Activated T-helper 9 cell treated with anti-CD3 and anti-CD28 coated beads, Interleukin-2, amount 50 U/mL, for 16 hours (primary cell): ENCODE results near the gene MX2.
"Not testable (repeated sequence)": the region's sequence is repeated elsewhere in the genome, so short reads cannot be mapped to it uniquely, and the experiment has no call there.

Experiments used
- DNase-seq: peaks from one replicate; pipeline ENCODE4 v3.0.0-alpha.2; 2020; ENCODE audit warnings: low read depth

The MX2 gene

DNA sequence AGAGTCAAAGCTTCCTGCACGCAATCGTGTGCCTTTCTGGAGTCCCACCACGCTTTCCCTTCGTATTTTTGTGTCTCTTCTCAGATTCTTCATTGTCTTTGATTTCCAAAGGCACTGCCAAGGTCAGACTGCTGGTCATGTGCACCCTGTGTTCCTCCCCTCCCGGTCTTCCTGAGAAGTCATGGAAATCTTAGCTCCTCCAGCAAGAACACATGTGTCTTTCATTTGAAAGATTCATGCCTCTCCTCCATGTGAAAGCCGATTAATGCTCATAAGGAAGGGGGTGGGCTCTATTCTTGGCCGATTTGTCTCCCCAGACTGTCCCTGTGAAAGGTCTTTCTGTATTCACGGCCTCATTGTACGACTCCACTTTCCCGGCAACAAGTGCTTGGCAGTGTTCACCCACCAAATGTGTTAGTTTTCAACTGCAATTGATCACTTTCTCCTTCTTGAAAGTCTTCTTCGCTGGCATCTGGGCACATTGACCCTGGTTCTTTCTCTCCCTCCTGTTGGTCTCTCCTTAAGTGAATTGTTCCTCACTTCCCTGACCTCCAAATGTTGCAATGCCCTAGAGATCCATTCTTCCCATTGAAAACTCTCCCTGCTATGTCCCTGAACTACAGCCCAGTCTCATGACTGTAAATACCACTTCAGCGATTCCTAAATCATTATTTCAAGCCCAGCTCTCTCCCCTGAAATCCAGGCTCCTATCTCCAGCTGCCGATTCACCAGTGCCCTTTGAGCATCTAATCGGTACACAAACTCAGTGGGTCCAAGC is 25.4 kb downstream of the MX2 start:
- no peak for DNase-seq

DNA sequence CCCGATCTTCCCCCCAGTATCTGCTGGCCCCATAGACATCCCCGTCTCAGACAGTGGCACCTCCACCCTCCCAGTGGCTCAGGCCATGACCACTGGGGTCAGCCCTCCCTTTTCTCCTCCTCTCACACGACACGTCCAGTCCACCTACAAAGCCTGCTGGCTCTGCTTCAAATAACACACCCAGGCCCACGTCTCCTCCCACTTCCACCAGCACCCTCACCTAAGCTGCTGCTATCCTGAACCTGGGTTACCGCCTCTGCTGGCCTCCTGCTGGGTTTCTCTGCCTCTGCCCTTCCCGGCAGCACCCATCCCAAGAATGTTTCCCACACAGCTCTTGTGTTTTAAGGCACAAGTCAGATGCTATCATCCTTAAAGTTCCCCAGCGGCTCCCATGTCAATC is 26.0 kb downstream of the MX2 start:
- no peak for DNase-seq

DNA sequence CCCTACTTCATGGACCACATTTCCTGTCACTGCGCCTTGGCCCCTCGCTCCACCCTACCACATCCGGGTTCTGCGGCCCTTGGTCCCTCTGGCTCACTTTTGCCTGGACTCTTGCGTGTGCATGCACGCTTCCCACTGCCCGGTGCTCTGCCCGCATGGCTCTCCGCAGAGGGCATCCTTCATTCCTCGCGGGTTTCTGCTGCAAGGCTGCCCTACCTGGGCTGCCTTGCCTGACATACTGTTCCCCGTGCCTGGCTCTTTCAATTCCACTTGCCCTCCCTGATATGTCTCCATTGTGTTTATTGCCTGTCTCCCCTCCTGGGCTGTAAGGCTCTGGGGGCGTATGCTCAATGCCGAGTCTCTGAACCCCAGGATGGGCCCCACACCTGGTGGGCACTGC is 26.4 kb downstream of the MX2 start:
- DNase-seq = no peak

DNA sequence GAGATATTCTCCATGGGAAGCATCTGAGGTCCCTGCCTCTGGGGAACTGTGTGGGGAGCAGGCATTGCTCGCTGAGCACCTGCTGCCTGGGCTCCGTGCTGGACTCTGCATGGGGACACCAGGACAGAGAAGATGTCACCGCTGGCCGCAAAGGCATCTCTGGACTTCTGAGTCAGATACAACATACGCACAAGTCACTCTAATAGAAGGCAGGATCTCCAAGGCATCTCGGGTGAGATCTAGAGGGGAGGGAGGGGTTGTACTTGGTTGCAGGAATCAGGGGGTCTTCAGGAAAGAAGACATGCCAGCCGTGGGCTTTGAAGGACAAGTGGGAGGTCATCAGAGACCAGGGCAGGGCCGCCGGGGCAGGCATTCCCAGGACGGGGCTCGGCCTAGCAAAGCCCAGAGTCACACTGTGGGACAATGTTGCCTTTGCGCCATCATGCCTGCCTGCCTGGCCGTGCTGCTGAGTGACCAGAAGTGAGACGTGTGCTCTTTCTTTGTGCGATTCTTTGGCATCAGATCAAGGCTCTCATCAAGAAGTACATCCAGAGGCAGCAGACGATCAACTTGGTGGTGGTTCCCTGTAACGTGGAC is 28.3 kb downstream of the MX2 start:
- DNase-seq = no peak

DNA sequence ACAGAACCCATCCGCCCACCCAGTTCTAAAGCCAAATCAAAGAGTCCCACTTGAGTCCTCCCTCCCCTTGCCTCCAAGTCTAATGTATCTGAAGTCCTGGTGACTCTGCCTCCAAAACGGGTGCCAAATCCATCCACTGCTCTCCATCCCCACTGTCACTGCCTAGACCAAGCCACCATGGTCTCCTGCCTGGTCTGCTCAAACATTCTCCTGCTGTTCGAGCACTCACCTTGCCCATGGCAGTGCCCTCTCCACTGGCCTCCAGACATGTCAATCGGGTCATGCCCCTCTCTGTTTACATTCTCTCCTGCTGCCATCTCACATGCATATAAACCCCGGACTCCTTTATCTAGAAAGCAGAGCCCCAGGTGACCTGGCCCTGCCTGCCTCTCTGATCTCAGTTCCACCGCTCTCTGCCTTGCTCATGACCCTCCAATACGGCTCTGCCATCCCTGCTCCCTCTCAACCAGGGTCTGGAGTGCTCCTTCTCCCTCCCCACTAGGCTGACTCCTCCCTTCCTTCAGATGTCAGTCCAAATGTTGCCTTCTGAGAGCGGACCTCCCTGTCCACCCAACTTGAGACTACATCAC is 32.1 kb downstream of the MX2 start:
- DNase-seq = no peak

DNA sequence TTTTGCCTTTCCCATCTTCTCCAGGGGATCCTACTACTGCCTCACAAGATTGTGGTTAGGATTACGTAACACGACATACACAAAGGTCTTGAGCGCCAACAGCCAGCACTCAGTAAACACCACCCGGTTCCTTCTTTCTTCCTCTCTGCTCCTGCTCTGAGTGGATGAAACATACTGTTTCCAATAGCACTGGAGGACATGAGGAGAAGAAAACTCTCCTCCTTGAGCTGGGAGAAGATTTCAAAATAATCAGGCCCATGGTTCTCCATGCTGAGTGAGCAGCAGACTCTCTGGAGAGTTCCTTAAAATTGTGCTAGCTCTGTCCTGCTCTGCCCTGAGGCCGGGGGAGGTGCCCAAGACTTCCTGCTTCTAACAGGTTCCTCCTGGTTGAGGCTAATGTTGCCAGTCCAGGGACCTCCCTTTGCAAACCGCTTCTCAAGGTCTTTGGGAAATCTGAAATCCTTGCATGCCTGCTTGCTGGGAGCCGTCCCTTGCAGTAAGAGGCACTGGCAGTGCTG is 34.8 kb downstream of the MX2 start:
- DNase-seq = no peak

DNA sequence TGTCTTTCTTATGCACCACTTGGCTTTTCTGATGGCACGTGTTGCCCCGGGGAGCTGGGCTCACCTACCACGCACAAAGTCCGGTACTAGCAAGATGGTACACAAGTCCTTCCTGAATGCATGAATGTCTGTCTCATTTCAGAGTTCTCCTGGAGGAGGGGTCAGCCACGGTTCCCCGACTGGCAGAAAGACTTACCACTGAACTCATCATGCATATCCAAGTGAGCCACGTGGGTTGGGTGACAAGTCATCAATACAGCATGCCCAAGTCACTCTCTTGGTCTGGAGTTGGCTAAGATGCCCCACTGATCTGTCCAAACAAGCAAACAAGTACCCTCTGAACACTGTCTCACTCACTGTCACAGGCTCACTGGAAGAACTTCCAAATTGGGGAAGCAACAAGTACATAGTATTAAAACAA is 35.7 kb downstream of the MX2 start:
- no peak for DNase-seq

DNA sequence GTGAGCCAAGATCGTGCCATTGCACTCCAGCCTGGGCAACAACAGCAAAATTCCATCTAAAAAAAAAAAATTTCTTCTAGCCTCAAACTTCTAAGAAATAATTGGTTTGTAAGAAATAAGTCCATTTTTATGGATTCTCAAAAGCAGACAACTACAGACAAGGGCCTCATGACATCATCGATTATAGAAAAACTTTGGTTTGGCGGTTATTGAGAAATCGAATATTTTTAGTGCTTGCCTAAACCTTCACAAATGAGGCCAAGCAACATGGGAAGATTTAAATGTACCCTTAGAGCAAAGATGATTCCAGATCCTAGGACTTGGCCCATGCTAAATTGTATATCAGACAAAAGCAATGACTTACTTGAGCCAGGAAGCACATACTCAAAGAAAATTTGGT is 36.4 kb downstream of the MX2 start:
- no peak for DNase-seq

DNA sequence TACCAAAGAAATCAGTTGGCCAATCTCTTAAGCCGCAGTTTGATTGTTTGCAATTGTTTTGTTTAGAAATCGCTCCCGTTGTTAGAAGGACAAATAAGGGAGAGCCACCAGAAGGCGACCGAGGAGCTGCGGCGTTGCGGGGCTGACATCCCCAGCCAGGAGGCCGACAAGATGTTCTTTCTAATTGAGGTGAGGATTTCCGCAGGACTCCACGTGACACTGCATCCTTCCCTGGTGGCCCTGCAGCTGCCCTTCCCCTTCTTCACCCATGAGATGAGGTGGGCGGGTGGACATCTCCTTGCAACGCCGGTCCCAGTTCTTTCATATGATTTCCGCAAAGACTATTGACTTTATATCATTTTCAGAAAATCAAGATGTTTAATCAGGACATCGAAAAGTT is 37.0 kb downstream of the MX2 start:
- DNase-seq = no peak

DNA sequence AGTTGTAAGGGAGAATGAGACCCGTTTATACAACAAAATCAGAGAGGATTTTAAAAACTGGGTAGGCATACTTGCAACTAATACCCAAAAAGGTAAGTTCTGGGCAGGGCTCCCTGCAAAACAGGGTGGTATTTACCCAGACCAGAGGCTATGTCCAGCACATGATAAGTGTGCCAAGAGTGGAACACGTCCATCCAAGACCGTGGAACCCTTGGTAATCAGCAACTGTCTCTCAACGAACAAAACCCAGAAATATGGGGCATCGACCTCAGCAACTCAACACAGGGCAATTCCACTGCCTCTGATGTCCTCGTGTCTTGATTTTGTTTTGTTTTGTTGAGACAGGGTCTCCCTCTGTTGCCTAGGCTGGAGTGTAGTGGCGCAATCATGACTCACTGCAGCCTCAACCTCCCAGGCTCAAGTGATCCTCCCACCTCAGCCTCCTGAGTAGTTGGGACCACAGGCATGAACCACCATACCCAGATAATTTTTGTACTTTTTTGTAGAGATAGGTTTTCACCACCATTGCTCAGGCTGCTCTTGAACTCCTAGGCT is 37.5 kb downstream of the MX2 start:
- no peak for DNase-seq

DNA sequence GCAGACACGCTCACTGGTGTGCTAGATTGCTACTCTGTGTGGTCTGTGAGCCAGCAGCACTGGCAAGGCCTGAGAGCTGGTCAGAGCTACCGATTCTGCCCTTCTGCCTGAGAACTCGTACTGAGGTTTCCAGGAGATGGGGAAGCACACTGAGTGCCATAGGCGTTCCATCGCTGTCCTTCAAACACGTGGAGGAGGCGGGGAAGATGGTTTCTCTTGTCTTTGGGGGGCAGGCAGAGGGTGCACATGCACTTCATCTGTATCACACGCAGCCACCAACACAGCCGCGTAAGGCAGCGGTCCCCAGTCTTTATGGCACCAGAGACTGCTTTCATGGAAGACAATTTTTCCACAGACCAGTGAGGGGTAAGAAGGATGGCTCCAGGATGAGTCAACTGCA is 40.4 kb downstream of the MX2 start:
- no peak for DNase-seq

DNA sequence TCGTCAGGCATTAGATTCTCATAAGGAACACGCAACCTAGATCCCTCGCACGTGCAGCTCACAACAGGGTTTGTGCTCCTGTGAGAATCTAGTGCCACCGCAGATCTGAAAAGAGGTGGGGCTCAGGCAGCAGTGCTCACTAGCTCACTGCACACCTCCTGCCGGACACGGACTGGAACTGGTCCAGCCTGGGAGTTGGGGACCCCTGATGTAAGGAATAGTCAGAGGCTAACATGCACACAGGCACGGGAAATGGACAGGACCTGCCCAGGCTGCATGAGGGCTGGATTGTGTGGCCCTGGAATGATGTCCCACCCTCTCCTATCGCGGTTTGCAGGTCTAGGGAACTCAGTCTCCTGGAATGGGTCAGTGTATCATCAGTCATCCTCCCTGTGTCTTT is 41.0 kb downstream of the MX2 start:
- DNase-seq = no peak

DNA sequence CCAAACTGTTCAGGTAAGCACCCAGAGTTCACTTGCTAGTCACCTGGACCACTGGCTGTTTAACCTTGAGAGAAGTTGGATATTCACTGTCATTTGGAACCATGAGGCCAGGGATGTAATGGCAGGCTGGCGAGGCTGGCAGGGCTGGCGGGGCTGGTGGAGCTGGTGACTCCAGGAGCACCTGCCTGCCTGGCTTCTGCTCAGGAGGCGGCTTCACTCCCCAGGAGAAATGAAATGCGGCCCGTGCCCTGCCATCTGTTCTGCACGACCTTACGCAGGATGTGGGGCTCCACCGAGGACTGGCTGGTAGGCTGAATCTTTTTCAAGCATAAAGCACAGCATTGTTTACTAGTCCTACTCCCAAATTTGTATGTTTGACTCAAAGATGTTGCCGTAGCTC is 41.5 kb downstream of the MX2 start:
- no peak for DNase-seq

DNA sequence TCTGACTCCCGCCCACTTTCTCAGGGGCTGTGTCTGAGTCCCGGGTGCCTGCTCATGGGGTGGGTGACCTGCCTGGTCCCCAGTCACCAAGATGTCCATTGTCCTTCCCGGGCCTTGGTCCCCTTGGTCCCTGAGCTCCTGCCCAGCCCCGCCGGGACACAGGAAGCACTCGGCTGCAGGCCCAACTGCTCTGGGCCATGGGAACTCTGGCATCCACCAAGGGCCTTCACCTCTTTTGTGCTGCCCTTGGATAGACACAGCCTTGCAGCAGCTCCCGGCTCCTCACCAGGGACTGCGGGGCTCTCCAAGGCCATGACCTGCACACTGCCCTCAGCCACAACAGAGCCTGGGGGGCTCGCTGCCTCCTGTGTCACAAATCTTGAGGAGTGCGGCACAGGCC is 42.1 kb downstream of the MX2 start:
- no peak for DNase-seq

DNA sequence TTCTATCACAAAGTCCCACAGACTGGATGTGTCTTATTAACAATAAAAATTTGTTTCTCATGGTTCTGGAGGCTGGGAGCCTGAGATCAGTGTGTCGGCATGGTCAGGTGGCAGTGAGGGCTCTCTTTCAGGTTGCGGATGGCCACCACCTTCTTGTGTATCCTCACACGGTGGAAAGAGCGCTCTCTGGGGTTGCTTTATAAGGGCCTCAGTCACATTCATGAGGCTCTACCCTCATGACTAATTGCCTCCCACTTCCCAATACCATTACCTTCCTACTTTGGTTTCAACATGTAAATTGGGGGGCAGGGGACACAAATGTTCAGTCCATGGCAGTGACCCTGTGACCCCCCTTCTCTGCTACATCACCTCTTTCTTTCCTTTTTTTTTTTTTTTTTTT is 43.5 kb downstream of the MX2 start:
- no peak for DNase-seq

DNA sequence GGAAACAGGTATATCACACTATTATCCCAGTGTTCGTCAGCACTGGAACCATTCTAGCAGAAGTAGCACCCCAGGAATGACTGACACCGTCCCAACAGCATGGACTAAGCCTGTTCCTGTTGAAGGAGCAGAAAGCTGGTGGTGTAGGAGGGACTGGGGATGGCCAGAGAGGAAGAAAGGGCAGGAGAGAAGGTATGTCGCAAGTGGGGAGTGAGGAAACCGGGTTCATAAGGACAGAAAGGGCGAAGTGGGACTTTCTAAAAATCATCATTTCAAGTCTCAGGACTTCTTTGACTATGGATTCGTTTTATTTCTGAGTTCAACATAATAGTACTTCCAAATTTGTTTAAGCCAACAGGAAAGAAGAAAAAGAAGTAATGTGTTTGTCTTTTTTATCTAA is 44.5 kb downstream of the MX2 start:
- DNase-seq = no peak

DNA sequence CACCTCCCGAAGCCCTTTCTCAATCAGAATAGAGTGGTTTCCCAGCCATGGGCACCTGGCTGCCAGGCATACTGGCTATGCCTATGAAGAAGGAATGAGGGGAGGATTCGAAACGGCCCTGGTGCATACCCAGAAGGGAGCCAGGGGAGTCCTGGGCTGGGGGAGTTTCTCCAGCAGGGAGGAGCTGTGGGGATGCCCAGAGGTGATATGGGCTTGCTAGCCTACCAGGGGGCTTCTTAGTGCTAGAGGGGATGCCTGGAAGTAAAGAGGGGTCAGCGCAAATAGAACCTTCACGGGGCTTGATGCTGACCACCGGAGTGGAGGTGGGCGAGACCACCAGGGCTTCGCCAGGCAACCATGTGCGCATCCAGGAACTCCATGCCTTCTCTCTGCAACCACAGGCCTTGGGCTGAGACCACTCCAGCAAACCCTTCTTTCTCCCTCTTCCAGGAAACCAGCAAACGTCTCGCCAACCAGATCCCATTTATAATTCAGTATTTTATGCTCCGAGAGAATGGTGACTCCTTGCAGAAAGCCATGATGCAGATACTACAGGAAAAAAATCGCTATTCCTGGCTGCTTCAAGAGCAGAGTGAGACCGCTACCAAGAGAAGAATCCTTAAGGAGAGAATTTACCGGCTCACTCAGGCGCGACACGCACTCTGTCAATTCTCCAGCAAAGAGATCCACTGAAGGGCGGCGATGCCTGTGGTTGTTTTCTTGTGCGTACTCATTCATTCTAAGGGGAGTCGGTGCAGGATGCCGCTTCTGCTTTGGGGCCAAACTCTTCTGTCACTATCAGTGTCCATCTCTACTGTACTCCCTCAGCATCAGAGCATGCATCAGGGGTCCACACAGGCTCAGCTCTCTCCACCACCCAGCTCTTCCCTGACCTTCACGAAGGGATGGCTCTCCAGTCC is 46.0 kb downstream of the MX2 start:
- no peak for DNase-seq

DNA sequence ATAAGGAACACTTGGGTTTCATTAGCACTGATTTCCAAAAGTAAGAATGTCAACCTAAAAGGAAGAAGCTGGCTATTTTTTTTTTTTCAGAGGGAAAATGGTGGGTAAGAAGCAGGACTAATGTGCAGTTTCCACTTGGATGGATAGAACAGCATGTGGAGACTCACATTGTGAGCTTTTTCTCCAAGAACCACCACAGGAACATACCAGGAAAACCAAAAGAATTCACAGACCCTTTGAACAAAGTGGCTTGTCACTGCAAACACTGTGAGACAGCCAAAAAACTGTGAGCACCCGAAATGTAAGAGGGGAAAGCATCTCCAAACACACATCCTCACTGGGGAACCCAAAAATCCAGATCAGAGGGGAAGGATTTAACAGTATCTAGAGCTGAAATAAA is 48.5 kb downstream of the MX2 start:
- DNase-seq = no peak

DNA sequence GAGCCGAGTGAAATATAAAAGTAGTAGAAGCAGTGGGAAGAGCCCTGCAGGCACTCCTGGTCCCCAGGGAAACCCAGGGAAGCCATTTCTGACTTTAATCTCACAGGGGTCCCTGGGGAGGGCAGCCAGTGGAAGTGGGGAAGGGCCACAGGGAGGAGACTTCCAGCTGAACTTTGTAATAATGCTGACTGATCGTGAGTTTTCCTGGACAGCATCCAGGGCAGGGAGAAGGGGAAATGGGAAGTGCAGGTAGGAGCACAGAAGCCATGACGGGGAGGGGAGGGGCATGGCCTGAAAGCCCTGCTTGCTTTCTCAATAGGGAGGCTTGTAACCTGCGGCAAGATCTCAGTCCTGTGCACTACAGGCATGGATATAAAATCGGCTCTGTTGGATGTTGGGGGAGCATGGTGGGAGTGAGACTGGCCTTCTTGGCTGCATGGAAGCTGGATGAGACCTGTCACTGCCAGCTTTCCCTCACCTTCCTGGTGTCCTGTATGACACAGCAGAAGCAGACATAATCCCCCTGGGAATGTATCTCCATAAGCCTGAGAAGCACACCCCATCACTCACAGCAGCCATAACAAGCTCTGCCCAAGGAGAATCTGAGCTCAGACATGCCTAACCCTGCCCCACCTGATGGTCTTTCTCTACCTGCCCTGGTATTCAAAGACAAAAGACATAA is 49.1 kb downstream of the MX2 start:
- DNase-seq = no peak

DNA sequence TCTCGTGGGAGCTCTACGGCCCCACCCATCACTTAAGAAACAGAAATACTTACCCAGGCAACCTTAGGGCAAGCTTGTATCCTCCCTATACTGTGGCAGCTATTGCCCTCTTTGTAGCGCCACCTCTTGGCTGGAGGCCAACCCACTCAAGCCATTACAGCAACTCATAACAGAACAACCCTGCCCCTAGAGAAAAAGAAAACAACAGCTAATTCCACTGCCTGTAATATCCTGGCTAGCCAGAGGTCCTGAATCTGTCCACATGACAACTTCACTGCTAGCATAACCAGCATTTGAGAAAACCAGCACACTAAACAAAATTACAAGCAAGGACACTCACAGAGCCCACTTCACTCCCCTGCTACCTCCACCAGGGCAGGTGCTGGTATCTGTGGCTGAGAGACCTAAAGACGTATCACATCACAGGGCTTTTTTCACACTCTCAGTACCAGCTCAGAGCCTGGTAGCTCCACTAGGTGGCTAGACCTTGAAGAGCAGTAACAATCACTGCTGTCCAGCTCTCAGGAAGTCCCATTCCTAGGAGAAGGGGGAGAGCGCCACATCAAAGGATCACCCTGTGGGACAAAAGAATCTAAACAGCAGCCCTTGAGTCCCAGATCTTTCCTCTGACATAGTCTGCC is 49.7 kb downstream of the MX2 start:
- DNase-seq = no peak

DNA sequence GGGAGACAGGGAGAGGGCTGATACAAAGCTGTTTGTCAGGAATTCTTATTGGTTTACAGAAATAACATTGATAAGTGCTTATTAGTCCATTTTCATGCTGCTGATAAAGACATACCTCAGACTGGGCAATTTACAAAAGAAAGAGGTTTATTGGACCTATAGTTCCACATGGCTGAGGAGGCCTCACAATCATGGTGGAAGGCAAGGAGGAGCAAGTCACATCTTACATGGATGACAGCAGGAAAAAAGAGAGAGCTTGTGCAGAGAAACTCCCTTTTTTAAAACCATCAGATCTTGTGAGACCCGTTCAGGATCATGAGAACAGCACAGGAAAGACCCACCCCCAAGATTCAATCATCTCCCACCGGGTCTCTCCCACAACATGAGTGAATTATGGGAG is 55.7 kb downstream of the MX2 start:
- DNase-seq = not testable (repeated sequence)
